H1 (cell line): ENCODE data around the gene PPA2. TPM values are rescaled to one million over a fixed set of nuclear protein-coding genes. Genes with fewer than 3 reads are reported as not detected.

Experiments used
- ASH2L ChIP-seq: fragments of 200-600, 300-600 bp; sonication (generic); IDR thresholded peaks from one replicate; pipeline ENCODE4 v1.7.1; 2017; ENCODE audit warnings: low read length
- ATF3 ChIP-seq: IDR thresholded peaks from 2 replicates; pipeline ENCODE4 v1.6.1; 2011; ENCODE audit warnings: low read depth, mild to moderate bottlenecking, low read length; ENCODE audit not compliant: insufficient read depth
- CHD7 ChIP-seq: fragments of 300-600 bp; sonication (generic); IDR thresholded peaks from 2 replicates; pipeline ENCODE4 v1.7.1; 2012; ENCODE audit warnings: low read length, moderate library complexity, mild to moderate bottlenecking, inconsistent platforms; ENCODE audit not compliant: insufficient replicate concordance
- JUN ChIP-seq: IDR thresholded peaks from 2 replicates; pipeline ENCODE4 v1.6.1; 2011; ENCODE audit warnings: low read depth, mild to moderate bottlenecking, improper control_type of control experiment, low read length
- KDM5A ChIP-seq: fragments of 200-600 bp; IDR thresholded peaks from 2 replicates; pipeline ENCODE4 v1.7.1; 2012; ENCODE audit warnings: mild to moderate bottlenecking, low read length, inconsistent platforms, mixed read lengths
- POLR2A ChIP-seq, 2 experiments: IDR thresholded peaks; 1 replicate in 1 of 2; 2 replicates in 1 of 2; pipeline ENCODE4 v1.6.1; 2011; ENCODE audit warnings: low read depth in 2 of 2, low read length in 2 of 2, mild to moderate bottlenecking in 2 of 2; ENCODE audit errors: control extremely low read depth in 1 of 2
- RAD21 ChIP-seq, 2 experiments: IDR thresholded peaks in 1 of 2; conservative IDR thresholded peaks in 1 of 2; 2 replicates each; pipeline ENCODE4 v1.6.1; 2011; ENCODE audit warnings: low read depth in 2 of 2, low read length in 2 of 2, improper control_type of control experiment in 1 of 2, inconsistent platforms in 1 of 2, mild to moderate bottlenecking in 1 of 2, moderate library complexity in 1 of 2
- SIX5 ChIP-seq: IDR thresholded peaks from 2 replicates; pipeline ENCODE4 v1.6.1; 2011; ENCODE audit warnings: mild to moderate bottlenecking, low read depth, low read length
- SRF ChIP-seq: IDR thresholded peaks from 2 replicates; pipeline ENCODE4 v1.6.1; 2011; ENCODE audit warnings: mild to moderate bottlenecking, low read depth, low read length, moderate library complexity
- SUZ12 ChIP-seq: fragments of 200-600 bp; sonication (generic); IDR thresholded peaks from 2 replicates; pipeline ENCODE4 v1.6.1; 2012; ENCODE audit warnings: mild to moderate bottlenecking, inconsistent platforms, low read length, moderate library complexity, mixed read lengths
- TAF1 ChIP-seq: IDR thresholded peaks from 2 replicates; pipeline ENCODE4 v1.6.1; 2011; ENCODE audit warnings: mild to moderate bottlenecking, low read depth, low read length
- TEAD4 ChIP-seq: IDR thresholded peaks from 2 replicates; pipeline ENCODE4 v1.6.1; 2012; ENCODE audit warnings: low read depth, low read length, inconsistent platforms, mixed read lengths
- YY1 ChIP-seq: IDR thresholded peaks from 2 replicates; pipeline ENCODE4 v1.6.1; 2011; ENCODE audit warnings: low read depth, mild to moderate bottlenecking, low read length
- polyA plus RNA-seq, 7 experiments: library from polyadenylated mRNA; depleted of rRNA in 3 of 7; stranded (reverse) in 5 of 7; unstranded in 2 of 7; fragments of >200 nt in 5 of 7; fragments of 200-250 nt in 2 of 7; gene quantifications; 1 replicate in 5 of 7; 2 replicates in 1 of 7; 4 replicates in 1 of 7; pipeline versions ENCODE4 v1.2.1 to v1.2.3, GENCODE V29; 2011 to 2013; ENCODE audit warnings: missing spikeins in 2 of 7, mixed read lengths in 2 of 7
- total RNA-seq: library from RNA; stranded (reverse); fragmentation: NEBNext Ultra II Directional; extraction: Animal tissue kit (Norgen Biotek cat#: 25700); gene quantifications from 2 replicates; pipeline ENCODE4 v1.2.1, GENCODE V29; 2021

The PPA2 gene
- total and polyA plus RNA-seq, 2 of the 8 experiments (the other 6 are each of a cell fraction or from before 2014, with no cell fraction given): 24.9 to 62.7 TPM

GRCh38 chr4:105504744-105505143, 30.9 kb upstream of the PPA2 start (continued):
- no peak for TF ChIP-seq CHD7
- TF ChIP-seq JUN: no peak
- no peak for TF ChIP-seq SUZ12
- no peak for TF ChIP-seq ASH2L
- TF ChIP-seq POLR2A (IDR thresholded peaks at IDR 0.05; ENCODE audit: control extremely low read depth in 1 of 2, low read depth in 2 of 2, low read length in 2 of 2): no peak
- no peak for TF ChIP-seq YY1
- TF ChIP-seq TAF1: no peak
- TF ChIP-seq TEAD4: no peak
- no peak for TF ChIP-seq SRF
- no peak for TF ChIP-seq RAD21 (IDR thresholded peaks at IDR 0.05 in 1 of 2, conservative IDR thresholded peaks at IDR 0.05 in 1 of 2; ENCODE audit: low read depth in 2 of 2, low read length in 2 of 2)
- no peak for TF ChIP-seq KDM5A
- no peak for TF ChIP-seq ATF3
- TF ChIP-seq SIX5: no peak
- TF ChIP-seq, all 59 proteins: peak for 0
